Spinal cord (tissue), 10 donors: ENCODE measurements around the gene SULT1A2. TPM values are rescaled to one million over a fixed set of nuclear protein-coding genes. Genes with fewer than 3 reads are reported as not detected.
"Not testable (repeated sequence)": the region's sequence is repeated elsewhere in the genome, so short reads cannot be mapped to it uniquely, and the experiment has no call there.

Experiments used
- DNase-seq, 6 donors: peaks; one replicate each; pipeline versions ENCODE4 v3.0.0 to v3.0.0-alpha.2; 2013 to 2015; ENCODE audit warnings: low spot score in 6 of 6, low read depth in 4 of 6
- H3K27ac ChIP-seq: one replicate; pipeline ENCODE4 v1.5.1; 2013; ENCODE audit warnings: low read depth, low read length, control low read depth
- H3K27me3 ChIP-seq: one replicate; pipeline ENCODE4 v1.6.1; 2013; ENCODE audit warnings: low read length; ENCODE audit not compliant: control insufficient read depth, insufficient read depth
- H3K36me3 ChIP-seq: one replicate; pipeline ENCODE4 v1.6.1; 2013; ENCODE audit warnings: low read length; ENCODE audit not compliant: control insufficient read depth, insufficient read depth
- H3K4me1 ChIP-seq: one replicate; pipeline ENCODE4 v1.6.1; 2013; ENCODE audit warnings: low read length; ENCODE audit not compliant: control insufficient read depth, insufficient read depth
- H3K4me3 ChIP-seq: one replicate; pipeline ENCODE4 v1.5.1; 2013; ENCODE audit warnings: low read depth, low read length, control low read depth
- H3K9me3 ChIP-seq: one replicate; pipeline ENCODE4 v1.6.1; 2013; ENCODE audit warnings: low read length; ENCODE audit not compliant: control insufficient read depth, insufficient read depth
- WGBS: methylation state at CpG from one replicate; pipeline ENCODE4 v1.1.5; 2013; ENCODE audit warnings: missing lambda C conversion rate; ENCODE audit not compliant: insufficient coverage; 5-methylcytosine and 5-hydroxymethylcytosine counted together
- polyA plus RNA-seq, 2 donors: library from polyadenylated mRNA; unstranded; fragments of 120-200 nt; gene quantifications; one replicate each; pipeline ENCODE4 v1.2.1, GENCODE V29; 2013; ENCODE audit not compliant: insufficient read length in 2 of 2
- total RNA-seq, 2 donors: library from RNA; depleted of rRNA in 1 of 2; stranded (reverse); fragments of 120-200 nt in 1 of 2; fragments of >200 nt in 1 of 2; gene quantifications; one replicate each; pipeline versions ENCODE4 v1.2.3 to v1.2.4, GENCODE V29; 2013 to 2014
- donor health status: healthy.

The SULT1A2 gene
- total and polyA plus RNA-seq, 4 donors, result 0.50 to 2.8 (median 2.0) TPM

- no peaks in the 10 kb centered on the region for H3K27me3 ChIP-seq
- WGBS, result 54% methylated on average over 9 of the region's 11 CpGs
- no peaks in the 10 kb centered on the region for H3K36me3 ChIP-seq
- no peaks in the 10 kb centered on the region for H3K9me3 ChIP-seq
- DNase-seq, result peak in 2 of 6 donors; percentile 49 to 71
- no peak overlapping the region for H3K27ac ChIP-seq
- H3K4me1 ChIP-seq, result peaks cover 9% of the 10 kb centered on the region
- H3K4me3 ChIP-seq, result no peak overlapping the region
These were observed 47.5 kb downstream of the SULT1A2 start for GRCh38 chr16:28549301-28549899.

GRCh38 chr16:28548306-28548802 is 48.5 kb downstream of the SULT1A2 start:
- Histone ChIP-seq H3K9me3 (no peaks in the 10 kb centered on the region), H3K36me3 (no peaks in the 10 kb centered on the region), H3K4me3 (no peak overlapping the region), H3K27ac (no peak overlapping the region), H3K27me3 (no peaks in the 10 kb centered on the region), H3K4me1 (peaks cover 3% of the 10 kb centered on the region)
- WGBS, result 74% methylated on average over 7 of the region's 14 CpGs
- no peak for DNase-seq

DNA sequence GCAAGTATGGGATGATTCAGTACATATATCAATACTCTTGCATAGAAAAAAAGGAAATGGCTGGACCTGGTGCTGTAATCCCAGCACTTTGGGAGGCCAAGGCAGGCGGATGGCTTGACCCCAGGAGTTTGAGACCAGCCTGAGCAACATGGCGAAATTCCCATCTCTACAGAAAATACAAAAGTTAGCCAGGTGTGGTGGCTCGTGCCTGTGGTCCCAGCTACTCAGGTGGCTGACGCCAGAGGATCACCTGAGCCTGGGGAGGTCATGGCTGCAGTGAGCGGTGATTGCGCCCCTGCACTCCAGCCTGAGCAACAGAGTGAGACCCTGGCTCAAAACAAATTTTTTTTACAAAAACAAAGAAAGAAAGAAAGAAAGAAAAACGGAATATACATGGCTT is 50.2 kb downstream of the SULT1A2 start:
- H3K9me3 ChIP-seq, result no peaks in the 10 kb centered on the region
- no peaks in the 10 kb centered on the region for H3K36me3 ChIP-seq
- DNase-seq, result no peak
- WGBS, result 89% methylated on average over 5 of the region's 7 CpGs
- H3K27ac ChIP-seq, result no peak overlapping the region
- peaks cover 3% of the 10 kb centered on the region for H3K4me1 ChIP-seq
- no peaks in the 10 kb centered on the region for H3K27me3 ChIP-seq
- no peak overlapping the region for H3K4me3 ChIP-seq

GRCh38 chr16:28545964-28546363 is 50.9 kb downstream of the SULT1A2 start:
- 91% methylated on average over 5 of the region's 7 CpGs for WGBS
- H3K9me3 ChIP-seq, H3K27ac ChIP-seq, H3K27me3 ChIP-seq, H3K4me1 ChIP-seq, H3K36me3 ChIP-seq, H3K4me3 ChIP-seq, DNase-seq: not testable (repeated sequence)

DNA sequence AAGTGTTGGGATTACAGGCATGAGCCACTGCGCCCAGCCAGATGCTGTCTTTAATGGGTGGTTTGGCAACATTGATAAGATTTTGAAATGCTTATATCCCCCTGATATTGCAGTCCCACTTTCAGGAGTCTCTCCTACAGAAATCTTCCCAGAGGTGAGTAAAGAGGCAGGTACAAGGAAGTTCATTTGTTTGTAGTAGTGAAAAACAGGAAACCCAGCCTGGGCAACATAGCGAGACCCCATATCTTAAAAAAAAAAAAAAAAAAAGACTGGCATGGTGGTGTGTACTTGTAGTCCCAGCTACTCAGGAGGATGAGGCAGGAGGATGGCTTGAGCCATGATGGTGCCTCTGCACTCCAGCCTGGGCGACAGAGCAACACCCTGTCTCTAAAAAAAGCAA is 51.9 kb downstream of the SULT1A2 start:
- WGBS, result no CpG with 5 or more reads among the region's 3 CpGs
- no peaks in the 10 kb centered on the region for H3K27me3 ChIP-seq
- H3K36me3 ChIP-seq, result no peaks in the 10 kb centered on the region
- H3K4me1 ChIP-seq, result peaks cover 3% of the 10 kb centered on the region
- H3K4me3 ChIP-seq, result no peak overlapping the region
- no peak for DNase-seq
- H3K9me3 ChIP-seq, result no peaks in the 10 kb centered on the region
- no peak overlapping the region for H3K27ac ChIP-seq

GRCh38 chr16:28543072-28543471 is 53.8 kb downstream of the SULT1A2 start:
- H3K4me3 ChIP-seq, result no peak overlapping the region
- H3K27me3 ChIP-seq, result no peaks in the 10 kb centered on the region
- DNase-seq, result no peak
- H3K36me3 ChIP-seq, result no peaks in the 10 kb centered on the region
- no peak overlapping the region for H3K27ac ChIP-seq
- 54% methylated on average over 2 of the region's 7 CpGs for WGBS
- no peaks in the 10 kb centered on the region for H3K9me3 ChIP-seq
- H3K4me1 ChIP-seq, result peaks cover 11% of the 10 kb centered on the region

GRCh38 chr16:28542646-28543045 is 54.2 kb downstream of the SULT1A2 start:
- H3K27me3 ChIP-seq, result no peaks in the 10 kb centered on the region
- no peak overlapping the region for H3K27ac ChIP-seq

More at GRCh38 chr16:28542646-28543045, 54.2 kb downstream of the SULT1A2 start:
- no peak for DNase-seq
- H3K4me3 ChIP-seq, result no peak overlapping the region
- no peaks in the 10 kb centered on the region for H3K36me3 ChIP-seq
- no peaks in the 10 kb centered on the region for H3K9me3 ChIP-seq
- WGBS, result 67% methylated on average over 6 of the region's 7 CpGs
- H3K4me1 ChIP-seq, result peaks cover 11% of the 10 kb centered on the region

Other genes with a start within 250 kb of the SULT1A2 start
- 1 to 10 TPM; 1.5 to 2.5 TPM for gene NPIPB6, start 233.5 kb downstream of the SULT1A2 start, total RNA-seq
- 1 to 10 TPM in 1 of 2 donors, not detected in 1; 6.1 TPM for gene NPIPB6, start 233.5 kb downstream of the SULT1A2 start, polyA plus RNA-seq
- gene EIF3CL, start 193.2 kb downstream of the SULT1A2 start, total RNA-seq, result 10 to 100 TPM; 72.7 to 79.0 TPM
- 10 to 100 TPM; 79.8 to 91.7 TPM for gene EIF3CL, start 193.2 kb downstream of the SULT1A2 start, polyA plus RNA-seq
- not detected for gene NPIPB7, start 124.7 kb downstream of the SULT1A2 start, total RNA-seq
- 1 to 10 TPM; 1.1 to 1.5 TPM for gene NPIPB7, start 124.7 kb downstream of the SULT1A2 start, polyA plus RNA-seq
- gene CLN3, start 105.0 kb downstream of the SULT1A2 start, total RNA-seq, result 10 to 100 TPM; 12.4 to 15.4 TPM
- gene CLN3, start 105.0 kb downstream of the SULT1A2 start, polyA plus RNA-seq, result 10 to 100 TPM; 34.3 to 36.7 TPM
- under 1 TPM; 0.17 to 0.99 TPM for gene APOBR, start 102.4 kb downstream of the SULT1A2 start, total RNA-seq
- gene APOBR, start 102.4 kb downstream of the SULT1A2 start, polyA plus RNA-seq, result under 1 TPM; 0.87 to 0.93 TPM
- gene IL27, start 90.2 kb downstream of the SULT1A2 start, total RNA-seq, result not detected
- gene IL27, start 90.2 kb downstream of the SULT1A2 start, polyA plus RNA-seq, result under 1 TPM in 1 of 2 donors, not detected in 1; 0.30 TPM
- 10 to 100 TPM in 1 of 2 donors, 1 to 10 TPM in 1; 1.6 to 54.2 TPM for gene NUPR1, start 58.1 kb downstream of the SULT1A2 start, total RNA-seq
- gene NUPR1, start 58.1 kb downstream of the SULT1A2 start, polyA plus RNA-seq, result 10 to 100 TPM; 14.8 to 21.2 TPM
- 10 to 100 TPM in 1 of 2 donors, 1 to 10 TPM in 1; 8.6 to 29.6 TPM for gene SGF29, start 43.1 kb downstream of the SULT1A2 start, total RNA-seq
- gene SGF29, start 43.1 kb downstream of the SULT1A2 start, polyA plus RNA-seq, result 10 to 100 TPM; 25.3 to 25.8 TPM
- gene SULT1A1, start 13.0 kb upstream of the SULT1A2 start, total RNA-seq, result 10 to 100 TPM; 18.8 to 73.9 TPM
- 10 to 100 TPM; 24.2 to 35.4 TPM for gene SULT1A1, start 13.0 kb upstream of the SULT1A2 start, polyA plus RNA-seq
- under 1 TPM; 0.10 to 0.72 TPM for gene NPIPB8, start 41.0 kb upstream of the SULT1A2 start, total RNA-seq
- gene NPIPB8, start 41.0 kb upstream of the SULT1A2 start, polyA plus RNA-seq, result 1 to 10 TPM; 1.6 to 2.4 TPM
- gene EIF3C, start 114.4 kb upstream of the SULT1A2 start, total RNA-seq, result 100 to 1,000 TPM; 126 to 465 TPM
- gene EIF3C, start 114.4 kb upstream of the SULT1A2 start, polyA plus RNA-seq, result 100 to 1,000 TPM; 318 to 475 TPM
- gene NPIPB9, start 154.7 kb upstream of the SULT1A2 start, total RNA-seq, result 1 to 10 TPM; 3.1 to 3.4 TPM
- 1 to 10 TPM; 2.5 to 4.2 TPM for gene NPIPB9, start 154.7 kb upstream of the SULT1A2 start, polyA plus RNA-seq
- 10 to 100 TPM; 40.1 to 45.7 TPM for gene ATXN2L, start 225.9 kb upstream of the SULT1A2 start, total RNA-seq
- gene ATXN2L, start 225.9 kb upstream of the SULT1A2 start, polyA plus RNA-seq, result 100 to 1,000 TPM; 133 to 159 TPM
- 100 to 1,000 TPM in 1 of 2 donors, 10 to 100 TPM in 1; 56.9 to 120 TPM for gene TUFM, start 249.3 kb upstream of the SULT1A2 start, total RNA-seq
- gene TUFM, start 249.3 kb upstream of the SULT1A2 start, polyA plus RNA-seq, result 100 to 1,000 TPM; 242 to 243 TPM